ENCODE results near the gene MRPL10.
A peak's percentile ranks its signal among the peaks of the same experiment; 100 is the strongest.

MRPL10 gene

DNA sequence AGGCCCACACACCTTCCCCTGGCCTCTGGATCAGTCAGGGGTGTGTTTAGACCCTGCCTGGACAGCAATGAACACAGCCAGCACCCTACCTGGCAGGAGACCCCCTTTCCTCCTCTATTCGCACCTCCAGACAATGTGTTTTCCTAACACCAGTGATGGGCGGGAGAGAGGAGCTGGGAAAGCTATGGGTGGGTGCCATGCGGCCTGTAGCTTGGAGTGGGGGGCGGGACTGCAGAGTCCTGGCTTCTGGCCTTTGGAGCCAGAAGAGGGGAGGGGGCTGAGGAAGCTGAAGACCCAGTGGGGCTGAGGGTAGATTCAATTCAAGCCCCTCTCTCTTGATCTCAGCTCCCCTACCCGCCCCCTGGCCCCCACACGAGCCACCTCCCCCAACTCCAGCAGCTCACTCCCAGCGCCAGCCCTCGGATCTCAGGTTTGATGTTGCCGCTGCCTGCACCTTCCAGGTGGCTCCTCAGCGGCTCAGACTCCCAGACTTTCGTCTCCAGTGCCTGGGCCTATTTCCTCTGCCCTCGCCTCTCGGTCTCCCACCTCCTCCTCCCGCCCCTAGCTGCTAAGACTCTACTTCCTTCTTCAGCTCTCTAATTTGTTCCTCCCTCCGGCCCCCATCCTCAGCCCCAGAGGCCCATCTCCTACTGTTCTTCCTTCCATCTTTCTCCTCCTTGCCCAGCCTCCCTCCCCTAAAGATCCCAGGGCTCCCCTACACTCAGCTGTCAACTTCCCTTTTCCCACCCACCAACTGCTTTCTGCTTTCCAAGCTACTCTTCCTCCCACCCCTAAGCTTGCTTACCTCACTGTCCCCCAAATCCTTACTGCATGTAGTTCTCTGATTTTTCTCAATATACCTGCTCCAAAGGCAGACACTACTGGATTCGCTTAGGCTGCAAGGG lies 26.5 kb upstream of the MRPL10 start:
- no peaks in the 10 kb centered on the region for H3K4me1 ChIP-seq (ENCODE audit: control insufficient read depth in 2 of 2, insufficient read depth in 2 of 2, low read length in 2 of 2)
- no peak overlapping the region for H3K4me3 ChIP-seq (ENCODE audit: low read length in 2 of 2)
- no peak overlapping the region for H3K9ac ChIP-seq (ENCODE audit: low read depth in 1 of 2, low read length in 2 of 2)
- no peaks in the 10 kb centered on the region for H3K36me3 ChIP-seq (ENCODE audit: control insufficient read depth in 2 of 2, insufficient read depth in 2 of 2, low read length in 2 of 2)
- no peak overlapping the region for H3K27ac ChIP-seq (ENCODE audit: low read depth in 2 of 2, low read length in 2 of 2)
- H3K9me3 ChIP-seq (ENCODE audit: control insufficient read depth in 2 of 2, low read length in 2 of 2) = no peaks in the 10 kb centered on the region
- peaks cover 21 to 22% of the 10 kb centered on the region in 2 donors for H3K27me3 ChIP-seq (ENCODE audit: control insufficient read depth in 2 of 2, insufficient read depth in 2 of 2, low read length in 2 of 2)

- no peak overlapping the region for H3K4me3 ChIP-seq (ENCODE audit: low read length in 2 of 2)
- H3K36me3 ChIP-seq (ENCODE audit: control insufficient read depth in 2 of 2, insufficient read depth in 2 of 2, low read length in 2 of 2) = no peaks in the 10 kb centered on the region
- H3K9ac ChIP-seq (ENCODE audit: low read depth in 1 of 2, low read length in 2 of 2) = no peak overlapping the region
- no peaks in the 10 kb centered on the region for H3K4me1 ChIP-seq (ENCODE audit: control insufficient read depth in 2 of 2, insufficient read depth in 2 of 2, low read length in 2 of 2)
- peaks cover 29% of the 10 kb centered on the region in 2 donors for H3K27me3 ChIP-seq (ENCODE audit: control insufficient read depth in 2 of 2, insufficient read depth in 2 of 2, low read length in 2 of 2)
- no peaks in the 10 kb centered on the region for H3K9me3 ChIP-seq (ENCODE audit: control insufficient read depth in 2 of 2, low read length in 2 of 2)
- no peak overlapping the region for H3K27ac ChIP-seq (ENCODE audit: low read depth in 2 of 2, low read length in 2 of 2)
Measured at GRCh38 chr17:47856830-47857229, 25.5 kb upstream of the MRPL10 start.

GRCh38 chr17:47855737-47856136 lies 24.4 kb upstream of the MRPL10 start:
- no peaks in the 10 kb centered on the region for H3K4me1 ChIP-seq (ENCODE audit: control insufficient read depth in 2 of 2, insufficient read depth in 2 of 2, low read length in 2 of 2)
- no peaks in the 10 kb centered on the region for H3K36me3 ChIP-seq (ENCODE audit: control insufficient read depth in 2 of 2, insufficient read depth in 2 of 2, low read length in 2 of 2)
- peaks cover 29 to 31% of the 10 kb centered on the region in 2 donors for H3K27me3 ChIP-seq (ENCODE audit: control insufficient read depth in 2 of 2, insufficient read depth in 2 of 2, low read length in 2 of 2)
- H3K4me3 ChIP-seq (ENCODE audit: low read length in 2 of 2) = no peak overlapping the region
- H3K9me3 ChIP-seq (ENCODE audit: control insufficient read depth in 2 of 2, low read length in 2 of 2) = no peaks in the 10 kb centered on the region
- H3K27ac ChIP-seq (ENCODE audit: low read depth in 2 of 2, low read length in 2 of 2) = no peak overlapping the region
- no peak overlapping the region for H3K9ac ChIP-seq (ENCODE audit: low read depth in 1 of 2, low read length in 2 of 2)

DNA sequence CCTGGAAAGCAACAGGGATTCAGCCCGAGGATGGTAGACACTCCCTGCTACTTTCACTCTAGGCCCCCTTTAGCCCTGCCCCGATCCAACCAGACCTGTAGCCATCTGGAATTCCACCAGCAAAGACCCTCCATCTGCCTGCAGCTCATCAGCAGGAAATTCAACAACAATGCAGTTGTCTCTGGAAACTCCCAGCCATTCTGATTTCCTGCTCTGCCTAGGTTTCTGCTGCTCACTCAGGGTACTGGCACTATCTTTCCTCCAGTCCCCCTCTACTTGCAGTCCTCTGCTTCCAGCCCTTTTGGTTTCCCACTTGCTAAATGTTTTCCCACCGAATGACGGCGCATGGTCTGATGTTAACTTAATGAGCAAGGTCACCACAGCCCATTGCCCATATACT lies 22.3 kb upstream of the MRPL10 start:
- no peak overlapping the region for H3K27ac ChIP-seq (ENCODE audit: low read depth in 2 of 2, low read length in 2 of 2)
- no peak overlapping the region for H3K4me3 ChIP-seq (ENCODE audit: low read length in 2 of 2)
- H3K9me3 ChIP-seq (ENCODE audit: control insufficient read depth in 2 of 2, low read length in 2 of 2) = no peaks in the 10 kb centered on the region
- peaks cover 33% of the 10 kb centered on the region in 2 donors for H3K27me3 ChIP-seq (ENCODE audit: control insufficient read depth in 2 of 2, insufficient read depth in 2 of 2, low read length in 2 of 2)
- H3K9ac ChIP-seq (ENCODE audit: low read depth in 1 of 2, low read length in 2 of 2) = no peak overlapping the region
- peaks cover 0 to 12% of the 10 kb centered on the region in 2 donors for H3K4me1 ChIP-seq (ENCODE audit: control insufficient read depth in 2 of 2, insufficient read depth in 2 of 2, low read length in 2 of 2)
- no peaks in the 10 kb centered on the region for H3K36me3 ChIP-seq (ENCODE audit: control insufficient read depth in 2 of 2, insufficient read depth in 2 of 2, low read length in 2 of 2)

DNA sequence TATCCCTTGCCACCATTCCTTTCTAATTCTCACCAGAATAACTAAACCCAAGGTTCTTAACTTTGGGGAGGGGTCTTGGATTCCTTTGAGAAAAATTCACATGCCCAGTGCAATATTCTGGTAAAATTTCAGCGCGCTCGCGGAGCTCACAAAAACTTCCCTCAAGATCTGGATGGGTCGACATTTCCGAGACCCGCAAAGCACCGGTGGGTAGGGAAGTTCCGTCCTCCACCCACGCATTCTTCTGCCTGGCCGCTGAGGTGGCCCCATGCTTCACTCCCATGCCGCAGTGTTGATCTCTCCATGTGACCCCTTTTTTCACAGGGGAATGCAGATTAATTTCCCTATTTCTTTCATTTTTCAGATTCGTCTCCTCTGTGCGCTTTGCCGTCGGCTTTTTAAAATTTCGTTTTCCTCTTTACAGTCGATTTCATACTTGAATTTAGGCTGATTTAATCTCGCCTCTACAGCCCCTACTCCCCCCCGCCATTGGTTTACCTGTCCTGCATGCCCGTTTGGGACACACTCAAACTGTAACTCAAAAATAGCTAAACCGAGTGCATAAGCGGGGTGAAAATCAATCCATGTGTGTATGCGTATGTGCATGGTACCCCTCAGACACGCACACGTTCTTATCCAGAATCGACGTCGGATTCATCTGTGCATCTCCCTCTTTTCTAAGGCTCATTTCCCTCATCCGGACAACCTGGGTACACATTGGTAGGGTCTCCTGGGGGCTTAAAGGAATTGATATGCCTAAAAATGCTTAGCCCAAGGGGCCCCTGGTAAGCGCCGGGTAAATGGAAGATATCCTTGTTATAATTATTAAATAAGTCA lies 21.0 kb upstream of the MRPL10 start:
- Histone ChIP-seq H3K9ac (ENCODE audit: low read depth in 1 of 2, low read length in 2 of 2) (no peak overlapping the region), H3K4me1 (ENCODE audit: control insufficient read depth in 2 of 2, insufficient read depth in 2 of 2, low read length in 2 of 2) (peaks cover 0 to 12% of the 10 kb centered on the region in 2 donors), H3K27me3 (ENCODE audit: control insufficient read depth in 2 of 2, insufficient read depth in 2 of 2, low read length in 2 of 2) (peaks cover 36 to 38% of the 10 kb centered on the region in 2 donors), H3K4me3 (ENCODE audit: low read length in 2 of 2) (no peak overlapping the region), H3K36me3 (ENCODE audit: control insufficient read depth in 2 of 2, insufficient read depth in 2 of 2, low read length in 2 of 2) (no peaks in the 10 kb centered on the region), H3K27ac (ENCODE audit: low read depth in 2 of 2, low read length in 2 of 2) (no peak overlapping the region), H3K9me3 (ENCODE audit: control insufficient read depth in 2 of 2, low read length in 2 of 2) (no peaks in the 10 kb centered on the region)

GRCh38 chr17:47851764-47852112 lies 20.4 kb upstream of the MRPL10 start:
- peaks cover 38 to 39% of the 10 kb centered on the region in 2 donors for H3K27me3 ChIP-seq (ENCODE audit: control insufficient read depth in 2 of 2, insufficient read depth in 2 of 2, low read length in 2 of 2)
- peaks cover 0 to 12% of the 10 kb centered on the region in 2 donors for H3K4me1 ChIP-seq (ENCODE audit: control insufficient read depth in 2 of 2, insufficient read depth in 2 of 2, low read length in 2 of 2)
- no peak overlapping the region for H3K4me3 ChIP-seq (ENCODE audit: low read length in 2 of 2)
- no peak overlapping the region for H3K27ac ChIP-seq (ENCODE audit: low read depth in 2 of 2, low read length in 2 of 2)
- H3K9ac ChIP-seq (ENCODE audit: low read depth in 1 of 2, low read length in 2 of 2) = no peak overlapping the region
- H3K36me3 ChIP-seq (ENCODE audit: control insufficient read depth in 2 of 2, insufficient read depth in 2 of 2, low read length in 2 of 2) = no peaks in the 10 kb centered on the region
- no peaks in the 10 kb centered on the region for H3K9me3 ChIP-seq (ENCODE audit: control insufficient read depth in 2 of 2, low read length in 2 of 2)

DNA sequence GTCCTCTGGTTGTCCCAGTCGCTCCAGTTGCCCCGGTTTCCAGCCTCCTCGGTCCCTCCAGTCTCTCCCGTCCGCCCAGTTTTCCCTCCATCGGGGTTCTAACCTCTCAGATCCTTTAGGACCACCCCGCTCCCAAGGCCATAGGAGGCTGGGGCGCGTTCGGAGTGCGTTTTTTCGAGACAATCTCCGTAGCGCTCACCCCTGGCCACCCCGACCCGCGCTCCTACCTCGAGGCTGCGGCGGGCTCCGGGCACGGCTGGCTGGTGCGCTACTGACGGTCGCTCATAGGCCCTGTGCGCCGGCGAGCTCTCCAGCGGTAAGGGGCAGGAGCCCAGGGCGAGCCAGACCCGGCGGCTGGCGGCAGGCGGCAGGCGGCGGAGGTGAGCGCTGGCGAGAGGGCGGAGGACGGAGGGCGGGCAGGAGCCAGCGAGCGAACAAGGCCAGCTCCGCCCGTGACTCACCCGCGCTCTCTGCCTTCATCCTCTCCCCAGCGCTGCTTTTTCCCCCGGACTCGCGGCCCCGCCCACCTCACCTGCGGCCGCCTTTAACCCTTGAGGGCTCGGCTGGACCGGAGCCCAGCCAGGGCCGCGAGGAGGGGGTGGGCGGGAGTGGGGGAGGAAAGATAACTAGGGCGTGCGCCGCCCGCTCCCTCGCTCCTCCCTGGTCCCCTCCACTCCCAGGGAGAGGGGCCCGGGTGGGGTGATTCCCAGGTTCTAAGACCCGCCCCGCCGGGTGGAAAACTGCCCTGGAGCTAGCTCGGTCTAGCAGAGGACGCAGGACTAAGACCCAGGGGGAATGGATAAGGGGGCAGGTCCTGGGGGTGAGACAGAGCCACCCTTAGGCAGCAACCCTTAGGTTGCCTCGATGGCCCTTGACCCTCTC lies 19.6 kb upstream of the MRPL10 start, which contains the start of gene SP6:
Gene SP6, minus strand, starts transcription at position 472 of the 882 bp plus-strand sequence. CDS start 2,734 bp downstream, outside the sequence.
- Histone ChIP-seq H3K4me3 (ENCODE audit: low read length in 2 of 2) (peak within 1 kb of the TSS; percentile 71), H3K9me3 (ENCODE audit: control insufficient read depth in 2 of 2, low read length in 2 of 2) (no peaks in the 10 kb centered on the region), H3K27me3 (ENCODE audit: control insufficient read depth in 2 of 2, insufficient read depth in 2 of 2, low read length in 2 of 2) (peaks cover 38 to 39% of the 10 kb centered on the region in 2 donors), H3K9ac (ENCODE audit: low read depth in 1 of 2, low read length in 2 of 2) (peak within 1 kb of the TSS; percentile 74 to 80), H3K36me3 (ENCODE audit: control insufficient read depth in 2 of 2, insufficient read depth in 2 of 2, low read length in 2 of 2) (no peaks in the 10 kb centered on the region), H3K27ac (ENCODE audit: low read depth in 2 of 2, low read length in 2 of 2) (peak within 1 kb of the TSS; percentile 43 to 53), H3K4me1 (ENCODE audit: control insufficient read depth in 2 of 2, insufficient read depth in 2 of 2, low read length in 2 of 2) (peaks cover 0 to 12% of the 10 kb centered on the region in 2 donors)

- Histone ChIP-seq H3K9me3 (ENCODE audit: control insufficient read depth in 2 of 2, low read length in 2 of 2) (no peaks in the 10 kb centered on the region), H3K9ac (ENCODE audit: low read depth in 1 of 2, low read length in 2 of 2) (peak overlapping the region; percentile 74 to 80), H3K4me1 (ENCODE audit: control insufficient read depth in 2 of 2, insufficient read depth in 2 of 2, low read length in 2 of 2) (peaks cover 0 to 12% of the 10 kb centered on the region in 2 donors), H3K4me3 (ENCODE audit: low read length in 2 of 2) (peak overlapping the region; percentile 71), H3K27me3 (ENCODE audit: control insufficient read depth in 2 of 2, insufficient read depth in 2 of 2, low read length in 2 of 2) (peaks cover 35 to 39% of the 10 kb centered on the region in 2 donors), H3K36me3 (ENCODE audit: control insufficient read depth in 2 of 2, insufficient read depth in 2 of 2, low read length in 2 of 2) (no peaks in the 10 kb centered on the region), H3K27ac (ENCODE audit: low read depth in 2 of 2, low read length in 2 of 2) (peak overlapping the region in 1 of 2 donors; percentile 53)
Measured at GRCh38 chr17:47850373-47850691, 19.0 kb upstream of the MRPL10 start.

DNA sequence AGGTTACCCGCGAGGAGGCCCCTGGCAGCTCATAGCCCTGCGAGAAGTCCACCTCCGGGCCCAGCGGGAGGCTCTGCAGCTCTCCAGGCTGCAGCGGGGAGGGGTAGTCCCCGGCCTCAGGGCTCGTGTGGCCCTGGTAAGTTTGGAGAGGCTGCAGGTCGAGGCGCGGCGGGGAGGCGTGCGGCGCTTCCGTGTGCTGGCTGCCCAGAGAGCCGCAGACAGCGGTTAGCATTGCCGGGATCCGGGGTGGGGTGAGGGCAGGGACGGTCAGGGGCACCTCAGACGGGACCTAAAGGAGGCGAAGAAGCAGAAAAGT lies 16.8 kb upstream of the MRPL10 start:
- Histone ChIP-seq H3K36me3 (ENCODE audit: control insufficient read depth in 2 of 2, insufficient read depth in 2 of 2, low read length in 2 of 2) (no peaks in the 10 kb centered on the region), H3K4me1 (ENCODE audit: control insufficient read depth in 2 of 2, insufficient read depth in 2 of 2, low read length in 2 of 2) (peaks cover 6 to 16% of the 10 kb centered on the region in 2 donors), H3K9ac (ENCODE audit: low read depth in 1 of 2, low read length in 2 of 2) (no peak overlapping the region), H3K27ac (ENCODE audit: low read depth in 2 of 2, low read length in 2 of 2) (no peak overlapping the region), H3K9me3 (ENCODE audit: control insufficient read depth in 2 of 2, low read length in 2 of 2) (no peaks in the 10 kb centered on the region), H3K4me3 (ENCODE audit: low read length in 2 of 2) (no peak overlapping the region), H3K27me3 (ENCODE audit: control insufficient read depth in 2 of 2, insufficient read depth in 2 of 2, low read length in 2 of 2) (peaks cover 19 to 25% of the 10 kb centered on the region in 2 donors)
